GM12872 (cell line): Measurements from ENCODE around the gene STXBP6.

Experiments
- CTCF ChIP-seq: IDR thresholded peaks from 3 replicates; pipeline ENCODE4 v1.5.1; 2011; ENCODE audit warnings: low read depth, mild to moderate bottlenecking, low read length, moderate library complexity; ENCODE audit not compliant: insufficient read depth

Gene STXBP6

GRCh38 chr14:24876996-24877395 is 173.0 kb downstream of the STXBP6 start:
- TF ChIP-seq CTCF = no peak

- TF ChIP-seq CTCF = no peak
These were observed 173.7 kb downstream of the STXBP6 start for GRCh38 chr14:24875991-24876878.

- TF ChIP-seq CTCF = no peak
These were observed 174.6 kb downstream of the STXBP6 start for GRCh38 chr14:24875203-24875838.

GRCh38 chr14:24874514-24875202 is 175.3 kb downstream of the STXBP6 start:
- TF ChIP-seq CTCF = no peak

GRCh38 chr14:24873551-24873950 is 176.4 kb downstream of the STXBP6 start:
- TF ChIP-seq CTCF = no peak

- no peak for TF ChIP-seq CTCF
These were observed 178.8 kb downstream of the STXBP6 start for GRCh38 chr14:24870949-24871701.
